Panc1 (cell line): ENCODE data around the gene FAM13A. TPM values are rescaled to one million over a fixed set of nuclear protein-coding genes. Genes with fewer than 3 reads are reported as not detected.

Source experiments
- ATAC-seq: fragments of 200-7000 bp; cut with Tn5 transposase; 2 replicates; pipeline ENCODE4 v1.9.1; 2020; ENCODE audit warnings: mild to moderate bottlenecking, moderate library complexity
- BruUV-seq: library from RNA; stranded (reverse); fragments of 400-500 nt; replicated peaks from 2 replicates; lab custom pipeline; 2021; lab: Mats Ljungman, UMichigan
- CTCF ChIA-PET: fragments of 300-600 bp; sonication (Branson Sonifier 250); formaldehyde crosslinking; loops from one replicate; lab custom pipeline; 2022; ENCODE audit warnings: antibody characterized with exemption; lab: Charles Lee
- POLR2A ChIA-PET: fragments of 300-600 bp; sonication (Branson Sonifier 250); formaldehyde crosslinking; loops from one replicate; lab custom pipeline; 2022; ENCODE audit warnings: antibody characterized with exemption; lab: Charles Lee
- DNase-seq: peaks from one replicate; pipeline ENCODE4 v3.0.0-alpha.2; 2010; ENCODE audit warnings: low read depth, low spot score
- H3K27ac ChIP-seq: 2 replicates; pipeline ENCODE4 v1.5.1; 2011; ENCODE audit warnings: mild to moderate bottlenecking, low read length, inconsistent platforms
- H3K27me3 ChIP-seq: fragments of 200-500 bp; sonication (Bioruptor generic); 2 replicates; pipeline ENCODE4 v1.6.0; 2014; ENCODE audit warnings: low read length, inconsistent platforms; ENCODE audit not compliant: control insufficient read depth, insufficient read depth
- H3K36me3 ChIP-seq: fragments of 200-500 bp; sonication (Bioruptor generic); 2 replicates; pipeline ENCODE4 v1.5.1; 2014; ENCODE audit warnings: inconsistent platforms, mild to moderate bottlenecking, low read length, moderate library complexity; ENCODE audit not compliant: control insufficient read depth, insufficient read depth
- H3K4me1 ChIP-seq: 2 replicates; pipeline ENCODE4 v1.5.1; 2011; ENCODE audit warnings: inconsistent platforms, mild to moderate bottlenecking, low read length, moderate library complexity; ENCODE audit not compliant: control insufficient read depth, insufficient read depth
- H3K4me3 ChIP-seq, 2 experiments: 2 replicates each; pipeline ENCODE4 v1.5.1; 2011 to 2012; ENCODE audit warnings: low read depth in 2 of 2, low read length in 2 of 2, mild to moderate bottlenecking in 2 of 2, inconsistent platforms in 1 of 2, moderate library complexity in 1 of 2
- H3K9me3 ChIP-seq: fragments of 200-500 bp; sonication (Bioruptor generic); 2 replicates; pipeline ENCODE4 v1.5.1; 2014; ENCODE audit warnings: low read depth, mild to moderate bottlenecking, inconsistent platforms, low read length, moderate library complexity; ENCODE audit not compliant: control insufficient read depth, insufficient read depth
- CTCF ChIP-seq: fragments of 450-650 bp; IDR thresholded peaks from 2 replicates; pipeline ENCODE4 v1.5.1; 2017; ENCODE audit warnings: mild to moderate bottlenecking
- POLR2AphosphoS5 ChIP-seq: IDR thresholded peaks from 2 replicates; pipeline ENCODE4 v1.6.1; 2012; ENCODE audit warnings: mild to moderate bottlenecking, low read depth, low read length, moderate library complexity
- SIN3A ChIP-seq: IDR thresholded peaks from 2 replicates; pipeline ENCODE4 v1.6.1; 2012; ENCODE audit warnings: low read depth, mild to moderate bottlenecking, low read length, moderate library complexity, borderline replicate concordance; ENCODE audit not compliant: insufficient read depth
- TCF7L2 ChIP-seq: IDR thresholded peaks from 2 replicates; pipeline ENCODE4 v1.6.1; 2011; ENCODE audit warnings: mild to moderate bottlenecking, low read depth, low read length, inconsistent platforms
- in situ Hi-C: cut with HindIII; loops from 2 replicates; pipeline ENCODE4 v1.10.0; 2016; ENCODE audit warnings: low sequenced_read_pairs, low pct_unique_long_range_greater_than_20kb
- intact Hi-C: fragments of 100-400 bp; cut with micrococcal nuclease; formaldehyde crosslinking; loops from one replicate; pipeline ENCODE4 v1.10.0; 2022; ENCODE audit not compliant: unreplicated experiment
- total RNA-seq: library from RNA; stranded (reverse); gene quantifications from one replicate; pipeline ENCODE4 v1.2.1, GENCODE V29; 2021; ENCODE audit not compliant: unreplicated experiment
- TF ChIP-seq, protein P1 (sequence below), 2 experiments: IDR thresholded peaks; 2 replicates each; pipeline ENCODE4 v1.6.1; 2011 to 2012; ENCODE audit warnings: low read depth in 2 of 2, control low read depth in 1 of 2, low read length in 1 of 2, mild to moderate bottlenecking in 1 of 2, moderate library complexity in 1 of 2; ENCODE audit not compliant: insufficient read depth in 1 of 2

Gene FAM13A
- total RNA-seq, 1 experiment from 2014 or later = 5.8 TPM

GRCh38 chr4:88836216-88836615 lies 220.8 kb downstream of the FAM13A start:
- Histone ChIP-seq H3K27ac (no peak overlapping the region), H3K27me3 (no peaks in the 10 kb centered on the region), H3K9me3 (no peaks in the 10 kb centered on the region), H3K4me3 (no peak overlapping the region), H3K36me3 (no peaks in the 10 kb centered on the region), H3K4me1 (no peaks in the 10 kb centered on the region)
- intact Hi-C loops (no loop called here), in situ Hi-C loops (no loop called here)
- no peak for ATAC-seq
- ChIA-PET CTCF (no interaction called here), POLR2A (no interaction called here)
- no peak for DNase-seq
- BruUV-seq = no TSS peak
- TF ChIP-seq SIN3A (no peak), POLR2AphosphoS5 (no peak), TCF7L2 (no peak), CTCF (no peak)
- TF ChIP-seq, protein P1, sequence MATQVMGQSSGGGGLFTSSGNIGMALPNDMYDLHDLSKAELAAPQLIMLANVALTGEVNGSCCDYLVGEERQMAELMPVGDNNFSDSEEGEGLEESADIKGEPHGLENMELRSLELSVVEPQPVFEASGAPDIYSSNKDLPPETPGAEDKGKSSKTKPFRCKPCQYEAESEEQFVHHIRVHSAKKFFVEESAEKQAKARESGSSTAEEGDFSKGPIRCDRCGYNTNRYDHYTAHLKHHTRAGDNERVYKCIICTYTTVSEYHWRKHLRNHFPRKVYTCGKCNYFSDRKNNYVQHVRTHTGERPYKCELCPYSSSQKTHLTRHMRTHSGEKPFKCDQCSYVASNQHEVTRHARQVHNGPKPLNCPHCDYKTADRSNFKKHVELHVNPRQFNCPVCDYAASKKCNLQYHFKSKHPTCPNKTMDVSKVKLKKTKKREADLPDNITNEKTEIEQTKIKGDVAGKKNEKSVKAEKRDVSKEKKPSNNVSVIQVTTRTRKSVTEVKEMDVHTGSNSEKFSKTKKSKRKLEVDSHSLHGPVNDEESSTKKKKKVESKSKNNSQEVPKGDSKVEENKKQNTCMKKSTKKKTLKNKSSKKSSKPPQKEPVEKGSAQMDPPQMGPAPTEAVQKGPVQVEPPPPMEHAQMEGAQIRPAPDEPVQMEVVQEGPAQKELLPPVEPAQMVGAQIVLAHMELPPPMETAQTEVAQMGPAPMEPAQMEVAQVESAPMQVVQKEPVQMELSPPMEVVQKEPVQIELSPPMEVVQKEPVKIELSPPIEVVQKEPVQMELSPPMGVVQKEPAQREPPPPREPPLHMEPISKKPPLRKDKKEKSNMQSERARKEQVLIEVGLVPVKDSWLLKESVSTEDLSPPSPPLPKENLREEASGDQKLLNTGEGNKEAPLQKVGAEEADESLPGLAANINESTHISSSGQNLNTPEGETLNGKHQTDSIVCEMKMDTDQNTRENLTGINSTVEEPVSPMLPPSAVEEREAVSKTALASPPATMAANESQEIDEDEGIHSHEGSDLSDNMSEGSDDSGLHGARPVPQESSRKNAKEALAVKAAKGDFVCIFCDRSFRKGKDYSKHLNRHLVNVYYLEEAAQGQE (IDR thresholded peaks at IDR 0.05; ENCODE audit: insufficient read depth in 1 of 2, low read depth in 2 of 2, low read length in 1 of 2) = no peak

DNA sequence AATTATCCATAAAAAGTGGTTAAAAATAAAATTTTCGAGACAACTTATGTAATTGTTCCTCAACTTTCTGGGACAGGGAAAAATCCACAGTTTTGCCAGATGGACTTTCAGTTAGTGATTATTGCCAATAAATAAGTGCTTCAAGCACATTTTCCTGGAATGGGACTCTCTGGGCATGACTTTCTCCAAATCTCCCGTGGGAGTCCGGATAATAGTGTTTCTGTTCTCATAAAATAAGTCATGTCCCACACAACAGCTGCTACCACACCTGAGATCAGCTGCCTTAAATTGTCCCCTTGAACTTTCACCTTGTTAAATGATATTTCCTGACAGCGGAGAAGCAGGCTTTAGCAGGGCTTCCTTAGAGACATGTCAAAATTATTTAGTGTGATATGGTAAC lies 226.0 kb downstream of the FAM13A start:
- Histone ChIP-seq H3K9me3 (no peaks in the 10 kb centered on the region), H3K4me1 (no peaks in the 10 kb centered on the region), H3K36me3 (no peaks in the 10 kb centered on the region), H3K27me3 (no peaks in the 10 kb centered on the region), H3K4me3 (no peak overlapping the region), H3K27ac (no peak overlapping the region)
- ChIA-PET CTCF (no interaction called here), POLR2A (no interaction called here)
- intact Hi-C loops (no loop called here), in situ Hi-C loops (no loop called here)
- ATAC-seq = no peak
- no peak for TF ChIP-seq POLR2AphosphoS5
- TF ChIP-seq CTCF = no peak
- TF ChIP-seq, protein P1 (IDR thresholded peaks at IDR 0.05; ENCODE audit: insufficient read depth in 1 of 2, low read depth in 2 of 2, low read length in 1 of 2) = no peak
- no peak for TF ChIP-seq SIN3A
- TF ChIP-seq TCF7L2 = no peak
- BruUV-seq = no TSS peak
- DNase-seq = no peak
